Left ventricle myocardium superior (tissue), 1 donor: ENCODE data around the gene LRP8. TPM values are rescaled to one million over a fixed set of nuclear protein-coding genes. Genes with fewer than 3 reads are reported as not detected.
"Not testable (repeated sequence)": the region's sequence is repeated elsewhere in the genome, so short reads cannot be mapped to it uniquely, and the experiment has no call there.

Experiments
- ATAC-seq: fragments of 200-7000 bp; cut with Tn5 transposase; one replicate; pipeline ENCODE4 v1.9.1; 2020; ENCODE audit warnings: mild to moderate bottlenecking, moderate library complexity
- DNase-seq: peaks from one replicate; pipeline ENCODE4 v3.0.0-alpha.2; 2020
- intact Hi-C: fragments of 100-400 bp; cut with micrococcal nuclease; formaldehyde crosslinking; loops from one replicate; pipeline ENCODE4 v1.11.0; 2022
- total RNA-seq: library from RNA; stranded (reverse); fragmentation: NEBNext Ultra II Directional; extraction: Animal tissue kit (Norgen Biotek cat#: 25700); gene quantifications from one replicate; pipeline ENCODE4 v1.2.1, GENCODE V29; 2021
- donor health status: DM: no; HTN: yes; CAD: no; lungs with severe emphysema.

The LRP8 gene
- total RNA-seq, 1 donor from 2014 or later, result 1.3 TPM

- DNase-seq (no peak), ATAC-seq (peak; percentile 37)
- intact Hi-C loops, result no loop called here
Observed at GRCh38 chr1:53293123-53293522, 34.7 kb downstream of the LRP8 start.

- DNase-seq (no peak), ATAC-seq (no peak)
- intact Hi-C loops, result no loop called here
Observed at GRCh38 chr1:53292690-53293089, 35.2 kb downstream of the LRP8 start.

GRCh38 chr1:53291574-53291973 is 36.3 kb downstream of the LRP8 start:
- ATAC-seq (no peak), DNase-seq (no peak)
- intact Hi-C loops, result no loop called here

- DNase-seq (no peak), ATAC-seq (no peak)
- intact Hi-C loops, result no loop called here
Observed at GRCh38 chr1:53288790-53289429, 39.0 kb downstream of the LRP8 start.

- DNase-seq, result no peak
- intact Hi-C loops, result no loop called here
- ATAC-seq, result no peak
Observed at GRCh38 chr1:53288002-53288789, 39.7 kb downstream of the LRP8 start.

GRCh38 chr1:53286955-53287354 is 40.9 kb downstream of the LRP8 start:
- intact Hi-C loops, result no loop called here
- no peak for ATAC-seq
- DNase-seq, result no peak

GRCh38 chr1:53285969-53286760 is 41.7 kb downstream of the LRP8 start:
- DNase-seq (no peak), ATAC-seq (peak; percentile 75)
- intact Hi-C loops, result no loop called here

- no peak for DNase-seq
- ATAC-seq, result peak; percentile 9
- intact Hi-C loops, result no loop called here
Observed at GRCh38 chr1:53285546-53285945, 42.3 kb downstream of the LRP8 start.

- intact Hi-C loops, result no loop called here
- DNase-seq, result no peak
- ATAC-seq, result no peak
Observed at GRCh38 chr1:53284224-53285020, 43.4 kb downstream of the LRP8 start.

GRCh38 chr1:53283156-53283555 is 44.7 kb downstream of the LRP8 start:
- DNase-seq, ATAC-seq, intact Hi-C loops: not testable (repeated sequence)

GRCh38 chr1:53281133-53281532 is 46.7 kb downstream of the LRP8 start:
- intact Hi-C loops, result no loop called here
- ATAC-seq, result no peak
- no peak for DNase-seq

- DNase-seq (no peak), ATAC-seq (no peak)
- intact Hi-C loops, result no loop called here
Observed at GRCh38 chr1:53280496-53280895, 47.4 kb downstream of the LRP8 start.

GRCh38 chr1:53279296-53280200 is 48.3 kb downstream of the LRP8 start:
- DNase-seq (no peak), ATAC-seq (no peak)
- intact Hi-C loops, result loop anchor here (2.0 kb wide), 1 partner anchor 113 kb away; no protein-coding TSS in a partner anchor

GRCh38 chr1:53278298-53278725 is 49.6 kb downstream of the LRP8 start:
- ATAC-seq, result peak; percentile 66
- intact Hi-C loops, result loop anchor here (2.0 kb wide), 1 partner anchor 114 kb away; no protein-coding TSS in a partner anchor

GRCh38 chr1:53277326-53277725 is 50.5 kb downstream of the LRP8 start:
- no peak for DNase-seq
- intact Hi-C loops, result no loop called here
- no peak for ATAC-seq

More at GRCh38 chr1:53278298-53278725, 49.6 kb downstream of the LRP8 start:
- peak; percentile 72 for DNase-seq

- no peak for ATAC-seq
- intact Hi-C loops, result no loop called here
- no peak for DNase-seq
Observed at GRCh38 chr1:53276902-53277281, 51.0 kb downstream of the LRP8 start.

GRCh38 chr1:53276153-53276901 is 51.5 kb downstream of the LRP8 start:
- ATAC-seq, result no peak
- intact Hi-C loops, result no loop called here
- no peak for DNase-seq
